Measurements from ENCODE around the gene FNDC3B.

Gene FNDC3B

DNA sequence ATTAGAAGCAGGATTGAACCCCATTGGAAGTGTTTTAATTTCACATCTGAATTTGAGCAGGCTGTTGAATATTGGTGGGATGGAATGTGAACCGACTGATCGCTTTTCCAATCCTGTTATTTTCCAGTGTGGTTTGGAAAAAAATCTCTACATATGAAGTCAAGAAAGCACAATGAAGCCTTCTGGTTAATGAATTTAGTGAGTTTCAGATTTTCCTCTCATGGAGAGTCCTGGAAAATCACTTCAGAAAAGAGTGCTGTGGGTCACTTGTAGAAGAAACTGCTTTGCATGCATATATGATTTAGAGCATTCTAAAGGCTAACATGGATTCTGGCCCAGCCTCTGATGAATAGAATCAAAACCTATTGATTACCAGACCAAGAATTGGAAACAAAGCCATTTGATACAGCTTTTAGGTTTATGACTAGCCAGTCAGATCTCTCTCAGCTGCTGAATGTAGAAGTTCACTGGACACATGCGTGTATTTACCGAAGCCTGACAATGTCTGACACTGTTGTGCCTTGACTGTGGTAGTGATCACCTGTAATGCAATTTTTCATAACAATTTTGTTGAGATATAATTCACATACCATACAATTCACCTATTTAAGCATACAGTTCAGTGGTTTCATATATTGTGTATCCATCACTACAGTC lies 121.9 kb downstream of the FNDC3B start:
- no peaks in the 10 kb centered on the region for H3K79me2 ChIP-seq (ENCODE audit: insufficient read depth, low read length)
- TF ChIP-seq, protein P1, sequence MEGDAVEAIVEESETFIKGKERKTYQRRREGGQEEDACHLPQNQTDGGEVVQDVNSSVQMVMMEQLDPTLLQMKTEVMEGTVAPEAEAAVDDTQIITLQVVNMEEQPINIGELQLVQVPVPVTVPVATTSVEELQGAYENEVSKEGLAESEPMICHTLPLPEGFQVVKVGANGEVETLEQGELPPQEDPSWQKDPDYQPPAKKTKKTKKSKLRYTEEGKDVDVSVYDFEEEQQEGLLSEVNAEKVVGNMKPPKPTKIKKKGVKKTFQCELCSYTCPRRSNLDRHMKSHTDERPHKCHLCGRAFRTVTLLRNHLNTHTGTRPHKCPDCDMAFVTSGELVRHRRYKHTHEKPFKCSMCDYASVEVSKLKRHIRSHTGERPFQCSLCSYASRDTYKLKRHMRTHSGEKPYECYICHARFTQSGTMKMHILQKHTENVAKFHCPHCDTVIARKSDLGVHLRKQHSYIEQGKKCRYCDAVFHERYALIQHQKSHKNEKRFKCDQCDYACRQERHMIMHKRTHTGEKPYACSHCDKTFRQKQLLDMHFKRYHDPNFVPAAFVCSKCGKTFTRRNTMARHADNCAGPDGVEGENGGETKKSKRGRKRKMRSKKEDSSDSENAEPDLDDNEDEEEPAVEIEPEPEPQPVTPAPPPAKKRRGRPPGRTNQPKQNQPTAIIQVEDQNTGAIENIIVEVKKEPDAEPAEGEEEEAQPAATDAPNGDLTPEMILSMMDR (IDR thresholded peaks at IDR 0.05; ENCODE audit: low read length), result no peak
- no peak for TF ChIP-seq EZH2 (IDR thresholded peaks at IDR 0.05; ENCODE audit: borderline replicate concordance, low read length)
- no peaks in the 10 kb centered on the region for H3K9me3 ChIP-seq (ENCODE audit: low read length)
- no peaks in the 10 kb centered on the region for H3K4me1 ChIP-seq (ENCODE audit: insufficient read depth, low read length, severe bottlenecking)
- 0 out of 2 replicates have a peak, but pooled peaks cover 2% of the 10 kb centered on the region for H4K20me1 ChIP-seq (ENCODE audit: insufficient read depth, low read length)
- H3K27me3 ChIP-seq (ENCODE audit: insufficient read depth, low read length), result no peaks in the 10 kb centered on the region
- H3K4me2 ChIP-seq (ENCODE audit: low read length), result no peak overlapping the region
- H3F3A ChIP-seq (ENCODE audit: insufficient read depth, low read length), result no peaks in the 10 kb centered on the region
- no peak overlapping the region for H2AFZ ChIP-seq (ENCODE audit: low read length)
- no peak overlapping the region for H3K4me3 ChIP-seq (ENCODE audit: low read depth, low read length, poor library complexity, severe bottlenecking)
- no peak overlapping the region for H3K27ac ChIP-seq (ENCODE audit: low read depth, low read length, poor library complexity, severe bottlenecking)
- no peaks in the 10 kb centered on the region for H3K36me3 ChIP-seq (ENCODE audit: insufficient read depth, low read length)
- no peak overlapping the region for H3K9ac ChIP-seq (ENCODE audit: low read length)
- no peaks in the 10 kb centered on the region for H3K9me2 ChIP-seq (ENCODE audit: low read depth, low read length)

GRCh38 chr3:172161959-172162358 lies 122.6 kb downstream of the FNDC3B start:
- no peak overlapping the region for H3K9ac ChIP-seq (ENCODE audit: low read length)
- no peaks in the 10 kb centered on the region for H3K9me3 ChIP-seq (ENCODE audit: low read length)
- H3F3A ChIP-seq (ENCODE audit: insufficient read depth, low read length), result no peaks in the 10 kb centered on the region
- H2AFZ ChIP-seq (ENCODE audit: low read length), result no peak overlapping the region
- 0 out of 2 replicates have a peak, but pooled peaks cover 2% of the 10 kb centered on the region for H4K20me1 ChIP-seq (ENCODE audit: insufficient read depth, low read length)
- H3K36me3 ChIP-seq (ENCODE audit: insufficient read depth, low read length), result no peaks in the 10 kb centered on the region
- H3K9me2 ChIP-seq (ENCODE audit: low read depth, low read length), result no peaks in the 10 kb centered on the region
- H3K4me3 ChIP-seq (ENCODE audit: low read depth, low read length, poor library complexity, severe bottlenecking), result no peak overlapping the region
- no peaks in the 10 kb centered on the region for H3K27me3 ChIP-seq (ENCODE audit: insufficient read depth, low read length)
- H3K4me1 ChIP-seq (ENCODE audit: insufficient read depth, low read length, severe bottlenecking), result no peaks in the 10 kb centered on the region
- no peak overlapping the region for H3K4me2 ChIP-seq (ENCODE audit: low read length)
- no peak overlapping the region for H3K27ac ChIP-seq (ENCODE audit: low read depth, low read length, poor library complexity, severe bottlenecking)
- no peak for TF ChIP-seq EZH2 (IDR thresholded peaks at IDR 0.05; ENCODE audit: borderline replicate concordance, low read length)
- TF ChIP-seq, protein P1 (IDR thresholded peaks at IDR 0.05; ENCODE audit: low read length), result no peak
- no peaks in the 10 kb centered on the region for H3K79me2 ChIP-seq (ENCODE audit: insufficient read depth, low read length)

DNA sequence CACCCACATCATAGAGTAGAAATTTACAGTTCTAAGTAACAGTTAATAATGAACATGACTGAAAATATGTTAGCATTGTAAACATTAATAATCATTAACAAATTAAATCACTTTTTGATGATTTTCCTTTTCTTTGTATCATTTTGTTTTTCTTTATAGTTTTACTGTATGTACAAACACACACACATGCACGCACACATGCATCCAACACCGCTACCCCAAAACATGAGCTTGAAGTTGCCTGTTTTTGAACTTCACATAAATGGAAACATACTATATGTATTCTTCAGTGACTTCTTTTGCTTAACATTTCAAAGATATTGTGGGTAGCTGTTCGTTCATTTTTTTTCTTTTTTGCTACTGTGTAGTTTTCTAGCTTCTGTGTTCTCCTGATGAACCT lies 123.9 kb downstream of the FNDC3B start:
- Histone ChIP-seq H3K4me3 (ENCODE audit: low read depth, low read length, poor library complexity, severe bottlenecking) (no peak overlapping the region), H3F3A (ENCODE audit: insufficient read depth, low read length) (no peaks in the 10 kb centered on the region), H3K36me3 (ENCODE audit: insufficient read depth, low read length) (no peaks in the 10 kb centered on the region), H3K9me2 (ENCODE audit: low read depth, low read length) (no peaks in the 10 kb centered on the region), H4K20me1 (ENCODE audit: insufficient read depth, low read length) (0 out of 2 replicates have a peak, but pooled peaks cover 2% of the 10 kb centered on the region), H3K9ac (ENCODE audit: low read length) (no peak overlapping the region), H3K4me1 (ENCODE audit: insufficient read depth, low read length, severe bottlenecking) (no peaks in the 10 kb centered on the region), H3K27ac (ENCODE audit: low read depth, low read length, poor library complexity, severe bottlenecking) (no peak overlapping the region), H3K27me3 (ENCODE audit: insufficient read depth, low read length) (no peaks in the 10 kb centered on the region), H3K9me3 (ENCODE audit: low read length) (no peaks in the 10 kb centered on the region), H3K79me2 (ENCODE audit: insufficient read depth, low read length) (no peaks in the 10 kb centered on the region), H2AFZ (ENCODE audit: low read length) (no peak overlapping the region), H3K4me2 (ENCODE audit: low read length) (no peak overlapping the region)
- no peak for TF ChIP-seq EZH2 (IDR thresholded peaks at IDR 0.05; ENCODE audit: borderline replicate concordance, low read length)
- TF ChIP-seq, protein P1 (IDR thresholded peaks at IDR 0.05; ENCODE audit: low read length), result no peak

Data from OCI-LY1 (cell line).